A549 (cell line): ENCODE measurements around the gene EPS8. TPM values are rescaled to one million over a fixed set of nuclear protein-coding genes. Genes with fewer than 3 reads are reported as not detected.

Source experiments
- ATAC-seq, 2 experiments: fragments of 200-7000 bp in 1 of 2; fragments of >200 bp in 1 of 2; cut with Nextera tagmentation in 1 of 2; cut with Tn5 transposase in 1 of 2; 3 replicates each; pipeline versions ENCODE4 v1.8.0 to v1.9.1; 2018 to 2020; ENCODE audit warnings: mild to moderate bottlenecking in 1 of 2, moderate library complexity in 1 of 2
- CTCF ChIA-PET: fragments of 300-600 bp; sonication (Branson Sonifier 250); formaldehyde crosslinking; extraction: SDS; loops from one replicate; lab custom pipeline; 2021; ENCODE audit warnings: antibody characterized with exemption, inconsistent platforms; lab: Yijun Ruan, JAX
- POLR2A ChIA-PET: fragments of 350-600 bp; formaldehyde crosslinking; extraction: SDS; loops from one replicate; lab custom pipeline; 2021; ENCODE audit warnings: antibody characterized with exemption, inconsistent platforms; lab: Yijun Ruan, JAX
- DNase-seq, 2 experiments: peaks; one replicate each; pipeline versions ENCODE4 v3.0.0 to v3.0.0-alpha.2; 2011 to 2016; ENCODE audit warnings: low read depth in 1 of 2, low spot score in 1 of 2
- FAIRE-seq: peaks from 2 replicates; lab custom pipeline; 2011; peaks lifted over from hg19 to GRCh38; lab: Jason Lieb, UNC
- H3K27ac ChIP-seq, 2 experiments: fragments of >200 bp; sonication (Bioruptor Twin); formaldehyde crosslinking; 3 replicates each; pipeline ENCODE4 v1.5.1; 2016 to 2017
- H3K4me1 ChIP-seq: fragments of >200 bp; sonication (Bioruptor Twin); formaldehyde crosslinking; 3 replicates; pipeline ENCODE4 v1.6.1; 2016
- H3K4me2 ChIP-seq: fragments of >200 bp; sonication (Bioruptor Twin); formaldehyde crosslinking; 3 replicates; pipeline ENCODE4 v1.6.1; 2016
- H3K4me3 ChIP-seq: fragments of >200 bp; sonication (Bioruptor Twin); formaldehyde crosslinking; 3 replicates; pipeline ENCODE4 v1.5.1; 2016
- H3K9me3 ChIP-seq: fragments of >200 bp; sonication (Bioruptor Twin); formaldehyde crosslinking; 3 replicates; pipeline ENCODE4 v1.6.1; 2016
- BCL3 ChIP-seq: fragments of >200 bp; sonication (Bioruptor Twin); formaldehyde crosslinking; IDR thresholded peaks from 3 replicates; pipeline ENCODE4 v1.6.1; 2016
- BHLHE40 ChIP-seq: IDR thresholded peaks from 2 replicates; pipeline ENCODE4 v1.6.1; 2012; ENCODE audit warnings: low read depth, low read length, inconsistent platforms
- E2F6 ChIP-seq: IDR thresholded peaks from 2 replicates; pipeline ENCODE4 v1.6.1; 2012; ENCODE audit warnings: low read depth, borderline replicate concordance
- EP300 ChIP-seq, 2 experiments: fragments of >200 bp; sonication (Bioruptor Twin); formaldehyde crosslinking; IDR thresholded peaks; 2 replicates in 1 of 2; 3 replicates in 1 of 2; pipeline ENCODE4 v1.6.1; 2016 to 2017
- ESRRA ChIP-seq: fragments of 150-350 bp; IDR thresholded peaks from 2 replicates; pipeline ENCODE4 v1.6.1; 2014; ENCODE audit warnings: mild to moderate bottlenecking, low read length, borderline replicate concordance
- FOSB ChIP-seq: fragments of 250-450 bp; sonication (Bioruptor Pico); IDR thresholded peaks from 2 replicates; pipeline ENCODE4 v1.5.0; 2020; ENCODE audit warnings: mild to moderate bottlenecking, moderate library complexity
- FOSL2 ChIP-seq, 2 experiments: fragments of 450-650 bp in 1 of 2; fragments of >200 bp in 1 of 2; sonication (Bioruptor Twin) in 1 of 2; formaldehyde crosslinking; IDR thresholded peaks; 2 replicates each; pipeline versions ENCODE4 v1.5.0 to v1.6.1; 2016 to 2020; ENCODE audit warnings: mild to moderate bottlenecking in 1 of 2, moderate library complexity in 1 of 2
- FOXS1 ChIP-seq: fragments of 250-450 bp; sonication (Bioruptor Pico); IDR thresholded peaks from 2 replicates; pipeline ENCODE4 v1.5.0; 2020; ENCODE audit warnings: mild to moderate bottlenecking, moderate library complexity
- GATA3 ChIP-seq: IDR thresholded peaks from 2 replicates; pipeline ENCODE4 v1.6.1; 2012; ENCODE audit warnings: borderline replicate concordance
- HES2 ChIP-seq: fragments of >200 bp; sonication (Bioruptor Twin); formaldehyde crosslinking; IDR thresholded peaks from 2 replicates; pipeline ENCODE4 v1.6.1; 2016
- JUN ChIP-seq, 2 experiments: fragments of >200 bp; sonication (Bioruptor Twin); formaldehyde crosslinking; IDR thresholded peaks; 2 replicates in 1 of 2; 3 replicates in 1 of 2; pipeline ENCODE4 v1.6.1; 2016 to 2017
- JUNB ChIP-seq: fragments of >200 bp; sonication (Bioruptor Twin); formaldehyde crosslinking; IDR thresholded peaks from 2 replicates; pipeline ENCODE4 v1.6.1; 2016
- MAFK ChIP-seq: fragments of 450-650 bp; IDR thresholded peaks from 2 replicates; pipeline ENCODE4 v1.6.1; 2014; ENCODE audit not compliant: partially characterized antibody
- MYC ChIP-seq: IDR thresholded peaks from 2 replicates; pipeline ENCODE4 v1.6.1; 2012; ENCODE audit warnings: mild to moderate bottlenecking, inconsistent platforms, low read length, improper control_type of control experiment, borderline replicate concordance
- PHF8 ChIP-seq: fragments of 200-600 bp; sonication (generic); IDR thresholded peaks from 2 replicates; pipeline ENCODE4 v1.6.1; 2016; ENCODE audit warnings: low read depth, mild to moderate bottlenecking, antibody characterized with exemption, moderate library complexity, borderline replicate concordance
- RAD21 ChIP-seq, 2 experiments: fragments of >200 bp in 1 of 2; sonication (Bioruptor Twin) in 1 of 2; formaldehyde crosslinking in 1 of 2; IDR thresholded peaks in 1 of 2; conservative IDR thresholded peaks in 1 of 2; 2 replicates in 1 of 2; 3 replicates in 1 of 2; pipeline ENCODE4 v1.6.1; 2012 to 2018; ENCODE audit warnings: inconsistent platforms in 1 of 2
- RFX5 ChIP-seq: fragments of 450-650 bp; IDR thresholded peaks from 2 replicates; pipeline ENCODE4 v1.7.1; 2014; ENCODE audit warnings: antibody characterized with exemption, mild to moderate bottlenecking, moderate library complexity
- SREBF2 ChIP-seq: fragments of 450-650 bp; IDR thresholded peaks from 2 replicates; pipeline ENCODE4 v1.6.1; 2014; ENCODE audit warnings: mild to moderate bottlenecking, moderate library complexity
- ZC3H11A ChIP-seq: fragments of 450-650 bp; IDR thresholded peaks from 2 replicates; pipeline ENCODE4 v1.6.1; 2014; ENCODE audit warnings: antibody characterized with exemption, mild to moderate bottlenecking
- ZSCAN20 ChIP-seq: fragments of 250-450 bp; sonication (Bioruptor Pico); IDR thresholded peaks from 2 replicates; pipeline ENCODE4 v1.8.0; 2022; ENCODE audit warnings: mild to moderate bottlenecking, moderate library complexity
- WGBS: methylation state at CpG from one replicate; pipeline ENCODE4 v1.1.6; 2017; ENCODE audit errors: missing lambda C conversion rate; 5-methylcytosine and 5-hydroxymethylcytosine counted together
- polyA plus RNA-seq, 4 experiments: library from polyadenylated mRNA; depleted of rRNA in 3 of 4; stranded (reverse); fragments of >200 nt; fragmentation: RNase III in 1 of 4; extraction: RNeasy Plus Mini Kit Qiagen cat#74134 plus additional on column Dnase treatment in 1 of 4; gene quantifications; 2 replicates in 3 of 4; 3 replicates in 1 of 4; pipeline ENCODE4 v1.2.3, GENCODE V29; 2011 to 2017

EPS8 gene
- polyA plus RNA-seq, 2 of the 4 experiments (the other 2 are of a cell fraction): 25.1 to 101 TPM

DNA sequence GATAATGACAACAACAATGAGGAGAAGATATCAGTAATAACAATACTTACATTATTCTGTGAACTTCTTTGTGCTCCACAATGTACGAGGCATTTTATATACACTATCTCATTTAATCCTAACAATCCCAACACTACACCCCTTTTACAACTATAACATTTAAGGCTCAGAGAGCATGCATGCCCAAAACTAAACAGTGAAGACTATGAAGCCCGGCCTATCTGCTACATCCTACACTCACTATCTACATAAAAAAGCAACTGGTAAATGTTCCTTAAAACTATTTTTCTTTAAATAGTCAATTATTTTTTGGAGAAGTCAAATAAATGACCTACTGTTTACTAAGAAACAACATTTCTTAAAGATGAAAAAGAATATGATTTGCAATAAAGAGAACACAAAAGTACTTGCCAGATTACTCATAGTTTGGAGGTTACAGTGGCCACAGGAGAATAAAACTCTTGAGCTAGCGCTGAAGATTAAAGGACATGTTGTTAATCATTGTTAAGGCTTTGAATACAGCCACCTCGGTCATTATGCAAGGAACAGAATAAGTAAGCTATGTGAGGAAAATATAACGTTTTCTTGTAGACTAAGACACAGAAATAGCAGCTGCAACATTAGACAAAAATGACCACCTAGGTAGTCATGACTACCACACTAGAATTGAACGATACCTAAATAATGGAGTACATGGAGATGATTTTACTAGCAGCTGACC, 56.7 kb downstream of the EPS8 start (continued):
- TF ChIP-seq PHF8 (no peak), JUNB (peak; percentile 76)

- Histone ChIP-seq H3K27ac (peak overlapping the region; percentile 71 to 77), H3K4me2 (peak overlapping the region; percentile 75), H3K9me3 (peaks cover 12% of the 10 kb centered on the region; the same call in 2 of the 3 replicates), H3K4me3 (peak overlapping the region; percentile 22; the same call in 1 of the 3 replicates), H3K4me1 (peaks cover 60% of the 10 kb centered on the region)
- no peak for DNase-seq
- WGBS: 66% methylated on average over 3 of the region's 3 CpGs
- no peak for FAIRE-seq
- ATAC-seq: no peak
- ChIA-PET POLR2A (no interaction called here), CTCF (no interaction called here)
- TF ChIP-seq ESRRA: no peak
- TF ChIP-seq, all 56 proteins: peak for 0
These were observed 57.2 kb downstream of the EPS8 start for GRCh38 chr12:15731940-15732339.

- Histone ChIP-seq H3K4me3 (no peak overlapping the region), H3K4me1 (peaks cover 69% of the 10 kb centered on the region), H3K9me3 (peaks cover 12% of the 10 kb centered on the region; the same call in 2 of the 3 replicates), H3K27ac (peak overlapping the region; percentile 44 to 62; a peak in 4 of 6 replicates), H3K4me2 (no peak overlapping the region)
- FAIRE-seq (peak; percentile 67), DNase-seq (no peak), ATAC-seq (no peak)
- 90% methylated on average over 4 of the region's 4 CpGs for WGBS
- CTCF ChIA-PET: no interaction called here
- POLR2A ChIA-PET: no interaction called here
- TF ChIP-seq FOXS1 (CRISPR knock-in tag): no peak
- no peak for TF ChIP-seq BHLHE40
These were observed 60.1 kb downstream of the EPS8 start for GRCh38 chr12:15729097-15729496.

- ChIA-PET CTCF (no interaction called here), POLR2A (no interaction called here)
- Histone ChIP-seq H3K27ac (peak overlapping the region; percentile 62 to 79), H3K4me3 (no peak overlapping the region), H3K4me2 (peak overlapping the region; percentile 51), H3K9me3 (peaks cover 12% of the 10 kb centered on the region; the same call in 2 of the 3 replicates), H3K4me1 (peaks cover 59% of the 10 kb centered on the region)
- DNase-seq (peak; percentile 51 to 69), ATAC-seq (peak; percentile 52 to 74; a peak in 5 of 6 replicates), FAIRE-seq (peak; percentile 86)
- TF ChIP-seq FOSL2 (IDR thresholded peaks at IDR 0.05): peak; percentile 26; the same call in 1 of the 2 replicates
- TF ChIP-seq FOSL2 (CRISPR knock-in tag; IDR thresholded peaks at IDR 0.05): peak; percentile 44
- no peak for TF ChIP-seq MYC
- TF ChIP-seq MAFK: peak; percentile 91
- WGBS: 32% methylated on average over 5 of the region's 5 CpGs
These were observed 61.0 kb downstream of the EPS8 start for GRCh38 chr12:15728118-15728598.

DNA sequence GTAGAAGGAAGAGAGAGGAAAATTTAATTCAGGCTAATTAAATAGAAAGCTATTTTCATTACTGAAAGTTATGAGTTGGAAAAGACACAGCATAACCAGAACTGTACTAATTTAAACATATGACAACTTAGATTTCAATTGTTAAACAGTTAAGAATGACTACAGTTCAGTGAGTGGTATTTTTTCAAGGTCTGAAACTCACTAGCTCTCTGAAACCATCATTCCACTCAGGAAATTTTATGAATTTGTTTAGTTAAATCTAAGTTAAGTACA, 62.4 kb downstream of the EPS8 start:
- Histone ChIP-seq H3K4me1 (peaks cover 59% of the 10 kb centered on the region), H3K4me2 (peak overlapping the region; percentile 51), H3K9me3 (peaks cover 12% of the 10 kb centered on the region; the same call in 2 of the 3 replicates), H3K4me3 (no peak overlapping the region), H3K27ac (peak overlapping the region; percentile 33 to 45; a peak in 5 of 6 replicates)
- no peak for ATAC-seq
- DNase-seq: no peak
- TF ChIP-seq GATA3 (no peak), HES2 (no peak), FOSB (CRISPR knock-in tag) (no peak), BCL3 (no peak), ZSCAN20 (no peak), E2F6 (no peak), FOXS1 (CRISPR knock-in tag) (no peak), JUN (IDR thresholded peaks at IDR 0.05) (no peak), RFX5 (no peak), JUNB (no peak), ESRRA (no peak), SREBF2 (no peak), ZC3H11A (no peak), EP300 (IDR thresholded peaks at IDR 0.05) (no peak), RAD21 (conservative IDR thresholded peaks at IDR 0.05 in 1 of 2, IDR thresholded peaks at IDR 0.05 in 1 of 2) (no peak)
- ChIA-PET CTCF (interaction anchor here (0.8 to 1.5 kb wide), 4 partner anchors 44 to 141 kb away, joined by 3 to 4 read pairs (median 4); no protein-coding TSS in a partner anchor), POLR2A (no interaction called here)
- FAIRE-seq: peak; percentile 39
